CD4-positive, alpha-beta T cell treated with Interleukin-15 for 4 hours (primary cell): Measurements from ENCODE around the gene OR13D1.
"Not testable (repeated sequence)": the region's sequence is repeated elsewhere in the genome, so short reads cannot be mapped to it uniquely, and the experiment has no call there.

Experiments
- DNase-seq: peaks from one replicate; pipeline ENCODE4 v3.0.0-alpha.2; 2020; ENCODE audit warnings: low spot score

Gene OR13D1, protein sequence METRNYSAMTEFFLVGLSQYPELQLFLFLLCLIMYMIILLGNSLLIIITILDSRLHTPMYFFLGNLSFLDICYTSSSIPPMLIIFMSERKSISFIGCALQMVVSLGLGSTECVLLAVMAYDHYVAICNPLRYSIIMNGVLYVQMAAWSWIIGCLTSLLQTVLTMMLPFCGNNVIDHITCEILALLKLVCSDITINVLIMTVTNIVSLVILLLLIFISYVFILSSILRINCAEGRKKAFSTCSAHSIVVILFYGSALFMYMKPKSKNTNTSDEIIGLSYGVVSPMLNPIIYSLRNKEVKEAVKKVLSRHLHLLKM

DNA sequence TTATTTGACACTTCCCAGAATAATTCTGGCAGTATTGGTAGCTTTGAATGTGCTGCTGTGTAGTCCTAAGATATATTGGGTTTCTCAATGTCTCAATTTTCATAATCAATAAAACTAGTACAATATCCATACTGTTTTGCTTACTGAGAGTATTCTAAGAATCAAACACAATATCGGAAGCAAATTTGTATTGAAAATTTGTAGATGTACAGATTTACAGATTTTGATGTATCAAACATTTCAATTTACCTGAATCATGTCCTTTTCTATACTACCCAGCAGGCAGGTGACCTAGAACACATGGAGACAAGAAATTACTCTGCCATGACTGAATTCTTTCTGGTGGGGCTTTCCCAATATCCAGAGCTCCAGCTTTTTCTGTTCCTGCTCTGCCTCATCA lies at the start of gene OR13D1:
Gene OR13D1 (plus strand): TSS at position 301 of the 400 bp plus-strand sequence. CDS start 0 bp downstream, at position 301.
- no peak for DNase-seq

- DNase-seq: no peak
These were observed 35.7 kb upstream of the OR13D1 start for GRCh38 chr9:104658496-104659195.

- no peak for DNase-seq
These were observed 18.7 kb upstream of the OR13D1 start for GRCh38 chr9:104675611-104676010.

DNA sequence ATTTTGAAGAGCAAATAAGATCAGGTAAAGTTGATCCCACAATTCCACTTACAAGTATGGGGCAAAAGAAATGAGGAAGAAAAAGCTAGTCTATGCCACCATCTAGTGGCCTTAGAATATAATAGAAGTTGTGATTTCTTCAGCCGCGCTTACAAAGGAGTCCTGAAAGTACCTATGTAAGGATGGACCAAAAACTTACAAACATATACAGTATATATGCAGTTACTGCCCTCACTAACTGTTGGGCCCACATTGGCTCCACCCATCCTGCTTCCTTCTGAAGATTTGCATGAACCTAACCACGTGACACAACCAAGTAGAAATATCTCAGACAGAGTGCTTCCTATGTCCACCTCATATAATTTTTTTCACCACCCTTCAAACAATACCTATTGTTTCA lies 11.7 kb upstream of the OR13D1 start:
- peak; percentile 4 for DNase-seq

DNA sequence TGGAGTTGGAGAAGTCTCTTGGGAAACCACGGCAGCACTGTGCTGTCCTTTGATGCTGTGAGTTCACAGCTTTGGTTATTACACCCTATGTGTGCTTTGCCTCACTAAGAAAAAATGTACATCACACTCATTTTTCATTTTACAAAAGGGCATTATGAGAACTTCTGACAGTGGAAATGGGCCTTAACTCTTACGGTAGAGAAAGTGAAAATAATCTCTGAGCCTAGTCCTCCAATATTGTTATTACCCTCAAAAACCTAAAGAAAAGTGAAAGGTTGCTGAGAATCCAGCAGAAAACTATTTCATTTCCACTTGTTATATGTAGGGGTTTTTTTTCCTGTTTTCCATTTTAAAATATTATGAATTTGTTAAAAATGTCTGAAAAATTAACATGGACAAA lies 8.2 kb upstream of the OR13D1 start:
- no peak for DNase-seq

- no peak for DNase-seq
These were observed 6.0 kb downstream of the OR13D1 start for GRCh38 chr9:104700306-104700705.

DNA sequence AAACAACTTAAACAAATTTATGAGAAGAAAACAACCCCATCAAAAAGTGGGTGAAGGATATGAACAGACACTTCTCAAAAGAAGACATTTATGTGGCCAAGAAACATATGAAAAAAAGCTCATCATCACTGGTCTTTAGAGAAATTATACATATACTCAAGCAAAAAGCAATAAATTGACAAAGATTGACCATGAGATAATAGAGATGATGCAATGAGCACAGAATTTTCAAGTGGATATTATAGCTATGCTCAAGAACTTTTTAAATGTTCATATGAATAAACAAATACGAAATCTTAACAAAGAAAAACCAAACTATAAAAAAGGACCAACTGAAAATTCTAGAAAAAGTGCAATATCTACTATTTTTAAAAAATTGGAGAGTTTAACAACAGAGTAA lies 14.4 kb downstream of the OR13D1 start:
- DNase-seq: not testable (repeated sequence)

- no peak for DNase-seq
These were observed 17.3 kb downstream of the OR13D1 start for GRCh38 chr9:104711604-104712003.

DNA sequence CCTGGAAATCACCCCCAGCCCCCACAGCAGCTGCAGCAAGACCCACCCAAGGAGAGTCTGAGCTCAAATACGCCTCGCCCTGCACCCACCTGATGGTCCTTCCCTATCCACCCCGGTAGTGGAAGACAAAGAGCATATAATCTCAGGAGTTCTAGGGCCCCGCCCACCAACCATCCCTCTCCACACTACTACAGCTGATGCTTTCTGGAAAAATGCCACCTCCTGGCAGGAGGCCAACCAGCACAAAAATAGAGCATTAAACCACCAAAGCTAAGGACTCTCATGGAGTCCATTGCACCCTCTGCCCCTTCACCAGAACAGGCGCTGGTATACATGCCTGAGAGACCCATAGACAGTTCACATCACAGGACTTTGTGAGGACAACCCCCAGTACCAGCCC lies 30.7 kb downstream of the OR13D1 start:
- DNase-seq: no peak

GRCh38 chr9:104738452-104738851 lies 44.1 kb downstream of the OR13D1 start:
- DNase-seq: no peak

GRCh38 chr9:104740621-104741020 lies 46.3 kb downstream of the OR13D1 start:
- DNase-seq: no peak

DNA sequence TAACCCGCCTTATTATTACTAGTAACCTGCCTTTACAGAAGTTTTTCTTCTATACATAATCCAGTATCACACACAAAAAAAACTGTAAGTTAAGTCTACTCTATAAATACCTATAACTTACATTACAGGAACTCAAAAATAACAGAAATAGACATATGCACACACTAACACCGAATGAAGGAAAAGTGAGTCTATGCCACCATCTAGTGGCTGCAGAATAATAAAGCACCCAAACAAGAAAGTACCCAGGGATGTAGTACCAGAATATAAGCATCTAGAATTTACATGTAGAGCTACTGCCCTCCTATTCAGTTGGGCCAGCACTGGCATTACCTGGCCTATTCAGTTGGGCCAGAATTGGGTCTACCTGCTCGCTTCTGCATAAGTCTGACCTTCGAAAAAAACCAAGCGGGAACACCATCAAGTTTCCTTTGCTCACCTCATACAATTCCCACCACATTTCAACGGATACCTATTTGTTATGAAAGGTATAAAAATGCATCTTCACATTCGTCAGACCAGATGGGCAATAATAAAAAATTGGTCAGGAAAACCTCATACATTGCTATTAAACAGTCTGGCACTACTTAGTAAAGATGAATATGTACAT lies 49.2 kb downstream of the OR13D1 start:
- peak; percentile 72 for DNase-seq
